Activated CD4-positive, alpha-beta memory T cell treated with anti-CD3 and anti-CD28 coated beads for 36 hours (primary cell): ENCODE results near the gene ZNF497. TPM values are rescaled to one million over a fixed set of nuclear protein-coding genes. Genes with fewer than 3 reads are reported as not detected.
"Not testable (repeated sequence)": the region's sequence is repeated elsewhere in the genome, so short reads cannot be mapped to it uniquely, and the experiment has no call there.

Experiments
- CTCF ChIA-PET: fragments of 350-600 bp; sonication (Branson Sonifier 250); formaldehyde crosslinking; loops from one replicate; lab custom pipeline; 2021; ENCODE audit warnings: antibody characterized with exemption, inconsistent platforms; lab: Charles Lee
- POLR2A ChIA-PET: fragments of 350-600 bp; sonication (Branson Sonifier 250); formaldehyde crosslinking; loops from one replicate; lab custom pipeline; 2021; ENCODE audit warnings: antibody characterized with exemption; lab: Charles Lee
- DNase-seq: peaks from one replicate; pipeline ENCODE4 v3.0.0-alpha.2; 2020
- H3K27ac Mint-ChIP-seq: one replicate; pipeline ENCODE4 v1.8.0; 2021; ENCODE audit warnings: mixed read lengths
- H3K27me3 Mint-ChIP-seq: one replicate; pipeline ENCODE4 v1.8.0; 2021; ENCODE audit warnings: mixed read lengths
- H3K36me3 Mint-ChIP-seq: one replicate; pipeline ENCODE4 v1.8.0; 2021; ENCODE audit warnings: mixed read lengths
- H3K4me1 Mint-ChIP-seq: one replicate; pipeline ENCODE4 v1.8.0; 2021; ENCODE audit warnings: low read depth, mixed read lengths
- H3K4me3 Mint-ChIP-seq: one replicate; pipeline ENCODE4 v1.8.0; 2021; ENCODE audit warnings: mild to moderate bottlenecking, mixed read lengths
- H3K9me3 Mint-ChIP-seq: one replicate; pipeline ENCODE4 v1.8.0; 2021; ENCODE audit warnings: mixed read lengths
- intact Hi-C: fragments of 100-400 bp; cut with micrococcal nuclease; formaldehyde crosslinking; loops from one replicate; pipeline ENCODE4 v1.15.1; 2023
- total RNA-seq, 2 experiments: library from RNA; stranded (reverse); gene quantifications; one replicate each; pipeline ENCODE4 v1.2.3, GENCODE V29; 2021

ZNF497 gene
- total RNA-seq, 2 experiments from 2014 or later, result 0.31 to 0.93 TPM

GRCh38 chr19:58380037-58380661, 17.6 kb upstream of the ZNF497 start:
- CTCF ChIA-PET, result interaction anchor here (0.7 to 1.4 kb wide), 2 partner anchors 134 to 140 kb away, joined by 4 read pairs; partner anchors contain the start of gene ZBTB45

GRCh38 chr19:58379246-58379645, 16.7 kb upstream of the ZNF497 start:
- no peak for DNase-seq
- Mint-ChIP-seq H3K9me3 (no peaks in the 10 kb centered on the region), H3K4me1 (peaks cover 15% of the 10 kb centered on the region), H3K27ac (peak overlapping the region; percentile 92), H3K36me3 (no peaks in the 10 kb centered on the region), H3K27me3 (no peaks in the 10 kb centered on the region), H3K4me3 (peak overlapping the region; percentile 84)
- POLR2A ChIA-PET, result interaction anchor here (1.2 to 1.4 kb wide), 3 partner anchors 16 to 165 kb away, joined by 3 to 4 read pairs (median 3); partner anchors contain the start of genes TRIM28 and ZNF497
- CTCF ChIA-PET, result interaction anchor here (1.4 kb wide), 1 partner anchor 141 kb away, joined by 4 read pairs; the partner anchor contains the start of gene ZBTB45
- intact Hi-C loops, result no loop called here

More at GRCh38 chr19:58380037-58380661, 17.6 kb upstream of the ZNF497 start:
- intact Hi-C loops, result loop anchor here (1.0 to 2.0 kb wide), 5 partner anchors 53 to 139 kb away; partner anchors contain the start of genes ZBTB45, ZNF446 and ZSCAN22
- Mint-ChIP-seq H3K9me3 (no peaks in the 10 kb centered on the region), H3K27ac (peak overlapping the region; percentile 92), H3K27me3 (no peaks in the 10 kb centered on the region), H3K4me1 (peaks cover 17% of the 10 kb centered on the region), H3K36me3 (no peaks in the 10 kb centered on the region), H3K4me3 (peak overlapping the region; percentile 84)
- no peak for DNase-seq
- POLR2A ChIA-PET, result interaction anchor here (0.6 to 1.4 kb wide), 4 partner anchors 17 to 164 kb away, joined by 3 to 4 read pairs (median 3); partner anchors contain the start of genes TRIM28, ZNF497 and ZNF584

- not testable (repeated sequence) for H3K36me3 Mint-ChIP-seq, DNase-seq
Observed at GRCh38 chr19:58376724-58377123, 14.2 kb upstream of the ZNF497 start.

GRCh38 chr19:58374200-58374599, 11.6 kb upstream of the ZNF497 start:
- H3K9me3 Mint-ChIP-seq, result no peaks in the 10 kb centered on the region
- no peak overlapping the region for H3K27ac Mint-ChIP-seq
- no peaks in the 10 kb centered on the region for H3K36me3 Mint-ChIP-seq
- intact Hi-C loops, result no loop called here
- DNase-seq, result no peak
- H3K4me3 Mint-ChIP-seq, result no peak overlapping the region
- POLR2A ChIA-PET, result no interaction called here
- no peaks in the 10 kb centered on the region for H3K4me1 Mint-ChIP-seq
- no peaks in the 10 kb centered on the region for H3K27me3 Mint-ChIP-seq
- CTCF ChIA-PET, result no interaction called here

More at GRCh38 chr19:58376724-58377123, 14.2 kb upstream of the ZNF497 start:
- CTCF ChIA-PET, intact Hi-C loops, H3K4me3 Mint-ChIP-seq, H3K27me3 Mint-ChIP-seq, H3K9me3 Mint-ChIP-seq, POLR2A ChIA-PET, H3K27ac Mint-ChIP-seq, H3K4me1 Mint-ChIP-seq: not testable (repeated sequence)

GRCh38 chr19:58372311-58373133, 10.0 kb upstream of the ZNF497 start:
- POLR2A ChIA-PET, result no interaction called here
- Mint-ChIP-seq H3K4me3 (no peak overlapping the region), H3K9me3 (no peaks in the 10 kb centered on the region)

GRCh38 chr19:58368561-58369360, 6.2 kb upstream of the ZNF497 start:
- Mint-ChIP-seq H3K27ac (no peak overlapping the region), H3K36me3 (no peaks in the 10 kb centered on the region), H3K4me3 (no peak overlapping the region), H3K27me3 (no peaks in the 10 kb centered on the region), H3K9me3 (no peaks in the 10 kb centered on the region), H3K4me1 (no peaks in the 10 kb centered on the region)
- no peak for DNase-seq
- CTCF ChIA-PET, result no interaction called here
- POLR2A ChIA-PET, result no interaction called here
- intact Hi-C loops, result no loop called here

More at GRCh38 chr19:58372311-58373133, 10.0 kb upstream of the ZNF497 start:
- intact Hi-C loops, result no loop called here
- DNase-seq, result no peak
- CTCF ChIA-PET, result no interaction called here
- no peak overlapping the region for H3K27ac Mint-ChIP-seq
- H3K4me1 Mint-ChIP-seq, result no peaks in the 10 kb centered on the region
- H3K36me3 Mint-ChIP-seq, result no peaks in the 10 kb centered on the region
- no peaks in the 10 kb centered on the region for H3K27me3 Mint-ChIP-seq

GRCh38 chr19:58367698-58368454, 5.3 kb upstream of the ZNF497 start:
- H3K27me3 Mint-ChIP-seq, result no peaks in the 10 kb centered on the region
- ChIA-PET POLR2A (no interaction called here), CTCF (no interaction called here)

GRCh38 chr19:58366585-58367430, 4.3 kb upstream of the ZNF497 start:
- H3K27me3 Mint-ChIP-seq, result no peaks in the 10 kb centered on the region
- ChIA-PET CTCF (no interaction called here), POLR2A (no interaction called here)
- no peak for DNase-seq
- H3K4me3 Mint-ChIP-seq, result no peak overlapping the region
- no peak overlapping the region for H3K27ac Mint-ChIP-seq
- no peaks in the 10 kb centered on the region for H3K9me3 Mint-ChIP-seq
- peaks cover 7% of the 10 kb centered on the region for H3K4me1 Mint-ChIP-seq
- no peaks in the 10 kb centered on the region for H3K36me3 Mint-ChIP-seq
- intact Hi-C loops, result no loop called here

More at GRCh38 chr19:58367698-58368454, 5.3 kb upstream of the ZNF497 start:
- H3K36me3 Mint-ChIP-seq, result no peaks in the 10 kb centered on the region
- DNase-seq, result no peak
- no peaks in the 10 kb centered on the region for H3K9me3 Mint-ChIP-seq
- H3K27ac Mint-ChIP-seq, result no peak overlapping the region
- peaks cover under 1% of the 10 kb centered on the region for H3K4me1 Mint-ChIP-seq
- H3K4me3 Mint-ChIP-seq, result no peak overlapping the region
- intact Hi-C loops, result no loop called here

- H3K9me3 Mint-ChIP-seq, result no peaks in the 10 kb centered on the region
- ChIA-PET POLR2A (interaction anchor here (1.0 kb wide), 1 partner anchor 23 kb away, joined by 3 read pairs; the partner anchor contains the start of gene RPS5), CTCF (interaction anchor here (1.7 kb wide), 1 partner anchor 156 kb away, joined by 12 read pairs; the partner anchor contains the start of gene ZBTB45)
- H3K36me3 Mint-ChIP-seq, result no peaks in the 10 kb centered on the region
- H3K27ac Mint-ChIP-seq, result no peak overlapping the region
- H3K27me3 Mint-ChIP-seq, result no peaks in the 10 kb centered on the region
- intact Hi-C loops, result no loop called here
- H3K4me3 Mint-ChIP-seq, result no peak overlapping the region
- no peak for DNase-seq
- peaks cover 8% of the 10 kb centered on the region for H3K4me1 Mint-ChIP-seq
Observed at GRCh38 chr19:58364146-58364545, 1.6 kb upstream of the ZNF497 start.

GRCh38 chr19:58361900-58362271, 665 bp downstream of the ZNF497 start:
- H3K4me3 Mint-ChIP-seq, result peak overlapping the region; percentile 94
- ChIA-PET POLR2A (interaction anchor here (0.9 to 2.0 kb wide), 6 partner anchors 14 to 158 kb away, joined by 4 to 12 read pairs (median 6); partner anchors contain the start of genes ERVK3-1, ZBTB45, ZNF584 and ZNF837), CTCF (interaction anchor here (1.3 to 1.4 kb wide), 2 partner anchors 8 to 152 kb away, joined by 3 read pairs; no protein-coding TSS in a partner anchor)
- peak; percentile 70 for DNase-seq
- no peaks in the 10 kb centered on the region for H3K9me3 Mint-ChIP-seq
- no peaks in the 10 kb centered on the region for H3K36me3 Mint-ChIP-seq
- H3K4me1 Mint-ChIP-seq, result peaks cover 10% of the 10 kb centered on the region
- H3K27me3 Mint-ChIP-seq, result no peaks in the 10 kb centered on the region
- H3K27ac Mint-ChIP-seq, result peak overlapping the region; percentile 89
- intact Hi-C loops, result loop anchor here (1.0 kb wide), 6 partner anchors 15 to 78 kb away; partner anchors contain the start of genes ERVK3-1, ZNF132, ZNF837 and ZSCAN22
